ENCODE results near the gene STIP1.
A peak's percentile ranks its signal among the peaks of the same experiment; 100 is the strongest.
"Not testable (repeated sequence)": the region's sequence is repeated elsewhere in the genome, so short reads cannot be mapped to it uniquely, and the experiment has no call there.

The STIP1 gene

DNA sequence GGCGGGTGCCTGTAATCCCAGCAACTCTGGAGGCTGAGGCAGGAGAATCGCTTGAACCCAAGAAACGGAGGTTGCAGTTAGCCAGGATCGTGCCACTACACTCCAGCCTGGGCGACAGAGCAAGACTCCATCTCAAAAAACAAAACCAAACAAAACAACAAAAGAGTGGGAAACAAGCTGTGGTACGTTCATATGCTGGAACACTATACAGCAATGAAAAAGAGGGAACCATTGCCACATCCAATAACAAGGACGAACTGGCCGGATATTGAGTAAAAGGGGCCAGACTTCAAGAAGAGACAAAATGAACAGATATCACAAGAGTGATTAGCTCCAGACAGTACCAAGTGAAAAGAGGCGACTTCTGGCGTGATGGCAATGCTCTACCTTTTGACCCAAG lies 24.9 kb upstream of the STIP1 start:
- no peak for DNase-seq

- not testable (repeated sequence) for DNase-seq
Measured at GRCh38 chr11:64162769-64163168, 23.2 kb upstream of the STIP1 start.

- no peak for DNase-seq
Measured at GRCh38 chr11:64163951-64164350, 22.0 kb upstream of the STIP1 start.

DNA sequence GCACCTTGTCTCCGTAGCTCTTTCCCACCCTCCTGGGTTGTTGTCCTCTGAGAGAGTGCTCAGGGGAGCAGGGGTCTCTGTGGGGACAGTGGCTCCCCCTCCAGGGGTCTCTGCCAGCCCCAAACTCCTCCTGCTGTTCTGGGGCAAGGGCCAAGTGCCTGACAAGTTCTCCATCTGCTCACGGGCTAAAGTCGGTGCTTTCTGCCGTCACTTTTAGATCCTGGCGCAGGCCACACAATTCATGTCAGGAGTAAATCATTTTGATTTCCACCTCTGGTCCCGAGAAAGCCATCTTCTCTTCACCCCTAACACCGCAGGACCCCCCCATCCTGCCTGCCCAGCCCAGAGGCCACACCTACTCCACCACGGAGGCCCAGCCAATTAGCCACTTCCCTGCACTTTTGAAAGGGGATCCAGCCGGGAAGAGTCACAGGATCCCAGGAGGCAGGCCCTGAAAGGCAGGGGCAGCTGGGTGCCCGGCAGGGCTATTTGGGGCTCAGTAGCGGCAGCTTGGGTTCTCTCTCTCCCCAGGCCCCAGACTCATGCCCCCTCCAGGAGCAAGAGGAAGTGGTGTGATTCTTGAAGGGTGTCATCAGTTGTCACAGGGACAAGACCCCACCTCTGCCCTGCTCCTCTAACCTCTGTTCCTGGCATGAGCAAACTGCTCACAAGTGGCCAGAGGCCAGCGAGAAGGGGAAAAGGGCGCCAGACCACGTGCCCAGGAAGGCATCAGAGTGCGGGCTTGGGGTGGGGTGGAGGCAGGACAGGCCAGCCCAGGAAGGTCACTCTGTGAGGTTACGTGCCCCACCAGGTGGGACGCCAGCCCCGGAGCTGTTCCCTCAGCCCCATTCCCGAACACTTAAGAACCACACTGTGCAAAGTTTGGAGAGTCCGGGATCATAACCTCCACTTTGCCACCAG lies 21.3 kb upstream of the STIP1 start:
- no peak for DNase-seq

DNA sequence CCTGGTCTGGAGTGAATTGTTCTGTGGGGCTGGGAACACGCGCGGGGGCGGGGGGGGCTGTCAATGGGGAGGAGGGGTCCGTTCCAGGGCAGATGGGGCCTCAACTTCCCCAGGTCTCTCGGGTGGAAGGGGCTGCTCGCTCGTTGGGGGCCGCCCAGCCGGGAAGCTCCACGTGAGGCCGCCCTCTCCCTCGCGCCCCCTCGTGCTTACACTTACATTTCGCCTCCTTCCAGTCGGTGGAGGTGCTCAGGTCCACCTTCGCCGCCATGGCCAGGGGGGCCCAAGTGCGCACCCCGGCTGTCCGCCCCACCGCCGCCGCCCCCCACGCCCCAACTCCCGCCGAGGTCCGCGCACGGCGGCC lies 20.5 kb upstream of the STIP1 start:
- DNase-seq, result peak; percentile 43

DNA sequence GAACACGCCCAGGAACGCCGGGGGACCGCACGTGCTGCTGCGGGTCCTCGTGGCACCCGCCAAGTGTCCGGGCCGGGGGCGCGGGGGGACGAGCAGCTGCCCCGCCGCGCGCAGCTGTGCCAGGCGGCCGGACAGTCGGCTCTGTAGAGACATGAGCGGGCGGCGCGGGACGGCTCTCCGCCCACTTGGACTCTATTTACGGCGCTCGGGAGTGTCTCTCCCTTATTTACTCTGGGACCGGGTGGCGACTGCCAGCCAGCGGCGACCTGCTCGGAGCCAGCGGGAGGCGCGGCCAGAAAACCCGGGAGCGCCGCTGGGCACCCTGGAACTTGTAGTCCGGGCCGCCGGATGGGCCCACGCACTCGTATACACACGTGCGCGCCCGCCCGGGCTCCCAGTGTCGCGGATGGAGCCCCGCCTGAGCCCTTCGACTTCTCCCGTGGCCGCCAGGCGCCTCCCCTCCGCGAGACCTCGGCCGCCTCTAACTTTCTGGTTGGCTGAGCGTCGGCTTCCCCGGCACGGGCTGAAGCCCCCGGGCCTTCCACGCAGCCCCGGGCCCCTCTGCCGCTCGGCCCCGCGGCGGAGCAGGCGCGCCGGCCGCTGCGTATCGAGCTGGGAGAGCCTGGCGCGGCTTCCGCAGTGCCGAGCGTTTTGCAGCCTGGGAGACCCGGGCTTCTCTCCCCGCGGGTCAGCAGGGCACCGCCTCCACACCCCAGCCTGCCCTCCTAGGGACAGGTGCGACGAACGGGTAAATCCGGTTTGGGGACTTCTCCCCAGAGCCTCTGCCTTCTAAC lies 19.9 kb upstream of the STIP1 start, which contains the start of gene MACROD1:
Gene MACROD1, minus strand, starts transcription at position 272 of the 794 bp plus-strand sequence. Its CDS starts 119 bp downstream, at position 153.
- DNase-seq, result peak; percentile 89

GRCh38 chr11:64170419-64170818 lies 15.6 kb upstream of the STIP1 start:
- no peak for DNase-seq

DNA sequence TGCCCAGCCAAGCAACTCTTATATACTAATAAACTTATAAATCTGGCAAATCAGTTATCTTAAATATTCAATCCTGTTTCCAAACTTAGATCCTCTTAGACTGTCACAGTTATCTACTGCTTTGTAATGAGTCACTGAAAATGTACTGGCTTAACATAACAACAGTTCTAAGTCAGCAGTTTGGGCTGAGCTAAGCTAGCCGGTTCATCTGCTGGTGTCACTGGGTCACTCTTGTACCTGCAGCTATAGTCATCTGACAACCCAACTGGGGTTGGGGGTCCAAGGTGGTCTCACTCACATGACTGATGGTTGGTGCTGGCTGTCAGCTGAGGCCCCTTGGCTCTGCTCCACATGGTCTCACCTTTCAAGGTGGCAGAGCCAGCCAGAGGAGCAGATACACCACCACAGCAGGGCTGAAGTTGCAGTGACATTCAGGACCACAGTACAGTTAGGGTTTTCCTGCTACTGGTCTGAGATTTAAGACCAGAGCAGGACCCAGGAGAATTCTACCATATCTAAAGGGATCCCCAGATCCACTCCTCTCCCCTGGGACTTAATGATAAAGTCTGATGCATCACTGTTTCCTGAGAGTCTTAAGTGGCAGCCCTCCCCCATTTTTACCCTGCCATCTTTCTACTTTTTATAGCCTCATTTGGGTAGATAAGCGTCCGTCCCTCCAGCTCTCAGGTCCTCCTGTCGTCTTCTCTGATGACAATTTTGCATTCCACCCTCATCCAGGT lies 12.2 kb upstream of the STIP1 start:
- no peak for DNase-seq

- DNase-seq, result no peak
Measured at GRCh38 chr11:64176751-64177150, 9.2 kb upstream of the STIP1 start.

DNA sequence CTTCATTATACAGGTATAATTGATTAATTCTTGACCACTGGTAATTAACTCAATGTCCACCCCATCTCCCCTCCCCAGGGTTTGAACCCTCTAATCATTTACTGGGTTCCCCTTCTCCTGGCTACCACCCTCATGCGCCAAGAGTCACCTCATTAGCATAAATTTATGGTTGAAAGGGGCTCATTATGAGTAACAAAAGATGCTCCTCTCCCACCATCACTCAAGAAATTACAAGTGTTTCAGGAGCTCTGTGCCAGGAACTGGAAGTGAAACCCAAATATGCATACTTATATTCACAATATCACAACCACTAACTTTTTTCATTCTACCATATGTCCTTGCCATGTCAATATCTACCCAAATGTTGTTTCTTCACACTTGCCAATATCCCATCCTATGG lies 7.8 kb upstream of the STIP1 start:
- no peak for DNase-seq

DNA sequence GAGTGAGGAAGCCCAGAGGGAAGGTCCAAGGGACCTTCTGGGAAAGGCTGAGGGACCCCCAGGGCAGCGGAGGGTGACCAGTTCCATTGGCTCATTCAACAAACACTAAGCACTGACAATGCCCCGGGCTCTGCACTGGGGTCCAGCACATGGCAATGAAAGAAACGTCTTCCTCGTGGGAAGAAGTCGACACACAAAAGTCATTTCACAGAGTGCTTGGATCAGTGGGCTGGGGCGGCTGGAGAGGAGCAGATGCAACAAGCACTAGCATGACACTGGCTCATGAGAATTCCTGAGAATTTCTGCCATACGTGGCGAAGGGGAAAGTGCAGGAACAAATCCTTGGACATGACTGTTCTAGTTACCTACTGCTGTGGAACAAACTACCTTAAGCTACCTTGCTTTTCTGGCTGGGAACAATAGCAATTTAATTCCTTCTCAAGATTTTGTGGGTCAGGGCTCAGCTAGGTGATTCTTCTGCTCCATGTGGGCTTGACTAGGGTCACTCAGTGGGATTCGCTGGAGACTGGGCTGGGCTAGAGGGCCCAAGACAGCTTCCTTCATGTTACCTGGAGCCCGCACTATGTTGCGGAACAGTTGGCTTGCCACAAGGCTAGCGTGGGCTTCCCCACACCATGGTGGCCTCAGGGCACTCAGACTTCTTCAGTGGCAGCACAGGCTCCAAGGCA lies 6.9 kb upstream of the STIP1 start:
- no peak for DNase-seq

DNA sequence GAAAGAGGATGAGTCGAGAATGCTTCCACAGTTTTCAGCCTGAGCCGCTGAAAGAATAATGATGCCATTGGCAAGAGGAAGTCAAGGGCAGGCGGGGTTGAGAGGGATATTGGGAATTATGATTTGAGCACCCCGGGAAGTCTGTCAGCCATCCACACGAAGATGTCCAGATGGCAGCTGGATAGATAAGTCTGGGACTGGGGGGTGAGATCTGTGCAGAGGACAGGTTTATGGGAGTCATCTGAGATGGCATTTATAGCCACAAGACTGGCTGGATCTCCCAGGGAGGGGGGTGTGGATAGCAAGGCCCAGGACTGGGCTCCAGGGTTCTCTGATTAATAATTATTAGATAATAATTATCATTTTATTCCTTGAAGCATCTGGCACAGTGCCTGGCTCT lies 5.1 kb upstream of the STIP1 start:
- no peak for DNase-seq

GRCh38 chr11:64181506-64182411 lies 4.2 kb upstream of the STIP1 start:
- peak; percentile 61 for DNase-seq

DNA sequence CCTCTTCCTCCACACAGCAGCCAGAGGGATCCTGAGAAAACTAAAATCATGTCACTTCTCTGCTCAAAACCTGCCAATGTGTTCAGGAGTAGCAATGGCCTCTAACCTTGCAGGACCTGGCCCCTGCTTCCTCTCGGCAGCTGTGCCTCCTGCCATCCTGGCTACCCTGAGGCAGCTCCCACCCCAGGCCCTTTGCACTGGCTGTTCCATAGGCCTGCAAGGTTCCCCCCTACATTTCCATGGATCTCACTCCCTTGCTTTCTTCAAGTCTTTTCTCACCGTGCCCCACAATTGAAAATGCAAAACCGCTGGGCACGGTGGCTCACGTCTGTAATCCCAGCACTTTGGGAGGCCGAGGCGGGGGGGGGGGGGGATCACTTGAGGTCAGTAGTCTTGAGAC lies 2.1 kb upstream of the STIP1 start:
- no peak for DNase-seq

DNA sequence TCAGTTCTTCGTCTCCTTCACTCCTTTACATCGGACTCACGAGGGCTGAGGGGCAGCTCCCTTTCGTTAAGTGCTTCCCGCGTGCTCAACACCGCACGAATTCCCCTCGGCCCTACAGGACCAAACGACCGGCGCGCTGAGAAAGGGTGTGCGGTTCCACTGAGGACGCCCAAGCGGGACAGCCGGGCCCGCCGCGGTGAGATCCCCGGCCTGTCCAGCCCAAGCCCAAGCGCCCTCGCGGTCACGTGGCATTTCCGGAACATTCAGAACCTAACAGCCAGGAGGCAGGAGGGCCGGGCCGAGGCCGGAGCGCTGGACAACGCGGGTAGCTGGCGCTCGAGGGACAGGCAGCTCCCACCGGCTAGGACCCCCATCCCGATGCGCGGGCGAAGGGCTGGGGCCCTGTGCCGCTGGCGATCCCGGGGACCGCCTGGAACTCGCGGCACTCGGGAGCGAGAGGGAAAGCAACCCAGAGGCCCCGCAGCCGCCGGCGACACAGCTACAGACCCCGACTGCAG lies 737 bp upstream of the STIP1 start:
- DNase-seq, result no peak

GRCh38 chr11:64186492-64187165 lies 658 bp downstream of the STIP1 start:
- peak; percentile 67 for DNase-seq

- DNase-seq, result no peak
Measured at GRCh38 chr11:64192434-64192833, 6.5 kb downstream of the STIP1 start.

DNA sequence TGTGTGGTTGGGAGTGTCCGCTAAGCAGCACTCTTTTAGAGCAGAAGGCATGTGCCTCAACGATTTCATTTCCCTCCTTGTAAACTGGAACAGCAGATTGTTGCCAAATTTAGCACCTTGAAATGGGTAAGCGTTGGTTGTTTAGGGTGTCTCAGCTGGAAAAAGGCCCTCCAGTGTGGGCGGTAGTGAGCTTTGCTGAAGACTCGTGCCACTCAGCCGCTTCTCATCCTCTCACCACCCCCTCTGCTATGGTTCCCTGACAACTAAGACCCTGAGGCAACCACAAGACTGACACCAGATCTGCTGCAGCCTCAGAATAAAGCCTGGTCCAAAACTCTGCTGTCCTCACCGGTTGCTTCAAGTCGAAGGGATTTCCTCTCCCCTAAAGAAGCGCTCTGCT lies 10.7 kb downstream of the STIP1 start:
- DNase-seq, result no peak

DNA sequence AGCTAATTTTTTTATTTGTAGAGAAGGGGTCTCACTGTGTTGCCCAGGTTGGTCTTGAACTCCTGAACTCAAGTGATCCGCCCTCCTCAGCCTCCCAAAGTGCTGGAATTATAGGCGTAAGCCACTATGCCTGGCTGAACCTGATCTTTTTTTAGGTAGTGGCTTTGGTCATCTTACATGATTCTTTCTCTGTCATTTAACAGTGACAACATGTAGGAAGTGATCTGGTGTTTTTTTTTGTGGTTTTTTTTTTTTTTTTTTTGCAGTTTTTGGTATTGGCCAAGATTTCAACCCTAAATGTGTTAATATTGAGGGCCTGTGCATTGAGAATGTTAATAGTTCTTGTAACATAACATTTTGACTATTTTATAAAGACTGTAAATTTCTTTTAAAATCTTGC lies 12.5 kb downstream of the STIP1 start:
- DNase-seq, result no peak

- DNase-seq, result no peak
Measured at GRCh38 chr11:64201543-64201942, 15.6 kb downstream of the STIP1 start.

DNA sequence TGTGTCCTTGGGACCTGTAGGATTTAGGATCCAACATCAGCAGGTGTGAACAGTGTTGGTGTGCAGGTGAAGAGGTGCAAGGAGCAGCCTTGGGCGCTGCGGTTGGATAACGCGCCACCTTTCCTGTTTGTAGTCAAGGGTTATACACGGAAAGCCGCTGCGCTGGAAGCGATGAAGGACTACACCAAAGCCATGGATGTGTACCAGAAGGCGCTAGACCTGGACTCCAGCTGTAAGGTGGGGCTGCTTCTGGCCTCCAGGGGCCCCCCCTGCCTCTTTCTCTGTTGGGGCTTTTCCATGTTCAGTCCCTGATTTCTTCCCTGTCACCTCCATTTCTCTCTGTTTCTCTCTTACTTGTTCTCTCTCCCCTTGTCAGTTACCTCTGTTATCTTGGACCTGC lies 17.0 kb downstream of the STIP1 start:
- no peak for DNase-seq

All from stimulated activated CD8-positive, alpha-beta memory T cell treated with anti-CD3 and anti-CD28 coated beads, Interleukin-4, amount 100 ng/mL, for 48 hours (primary cell).